Measurements from ENCODE around the gene PIGS. TPM values are rescaled to one million over a fixed set of nuclear protein-coding genes. Genes with fewer than 3 reads are reported as not detected.

The PIGS gene
- total RNA-seq, 2 experiments from 2014 or later: 73.8 to 76.4 TPM

DNA sequence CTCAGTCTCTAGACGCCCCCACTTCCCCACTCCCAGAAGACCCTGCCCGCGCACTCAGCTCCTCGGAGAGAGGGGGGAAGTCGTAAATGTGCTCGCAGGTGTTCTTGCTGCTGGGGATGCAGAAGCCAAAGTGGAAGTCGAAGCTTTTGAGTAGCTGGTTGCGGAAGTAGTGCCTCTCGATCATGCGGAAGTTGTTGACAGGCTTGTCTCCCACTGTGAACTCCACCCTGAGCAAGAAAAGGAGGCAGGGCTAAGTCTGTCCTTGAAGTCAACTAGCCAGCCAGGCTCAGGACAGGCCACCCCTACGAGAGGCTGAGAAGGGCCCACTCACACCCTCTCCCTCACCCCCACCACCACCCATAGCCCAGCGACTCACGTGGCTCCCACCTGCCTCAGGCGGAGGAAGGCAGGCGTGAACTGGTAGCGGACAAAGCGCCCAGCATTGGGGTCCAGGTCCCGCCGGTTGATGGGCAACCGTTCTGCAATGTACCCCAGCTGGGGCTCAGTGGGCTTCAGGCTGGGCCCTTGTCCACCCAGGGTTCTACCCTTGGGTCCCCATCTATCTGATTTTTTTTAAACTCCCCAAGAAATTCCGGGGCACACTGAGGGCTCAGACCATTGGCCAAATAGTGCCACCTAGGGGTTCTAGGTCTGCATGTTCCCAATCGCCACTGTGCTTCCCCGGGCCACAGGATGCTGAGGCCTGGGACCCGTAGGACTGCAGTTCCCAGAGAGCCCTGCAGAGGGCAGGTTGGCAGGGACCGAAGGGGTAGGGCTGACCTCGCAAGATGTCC is 23.5 kb downstream of the PIGS start:
- Histone ChIP-seq H3K27me3 (ENCODE audit: control insufficient read depth in 1 of 2, insufficient read depth in 2 of 2, low read length in 2 of 2) (no peaks in the 10 kb centered on the region), H3K9me3 (ENCODE audit: control insufficient read depth in 1 of 2, insufficient read depth in 1 of 2, low read length in 2 of 2) (no peaks in the 10 kb centered on the region), H3K4me3 (ENCODE audit: low read length) (no peak overlapping the region), H3K4me1 (ENCODE audit: insufficient read depth, low read length) (peaks cover 53% of the 10 kb centered on the region), H3K36me3 (ENCODE audit: insufficient read depth, low read length) (peaks cover 18% of the 10 kb centered on the region), H3K27ac (ENCODE audit: low read depth in 1 of 2, low read length in 2 of 2) (peak overlapping the region; percentile 76 to 94)
- DNase-seq (peak; percentile 32 to 81 (median 48)), ATAC-seq (ENCODE audit: poor library complexity) (peak; percentile 21)
- TF ChIP-seq, protein P1, sequence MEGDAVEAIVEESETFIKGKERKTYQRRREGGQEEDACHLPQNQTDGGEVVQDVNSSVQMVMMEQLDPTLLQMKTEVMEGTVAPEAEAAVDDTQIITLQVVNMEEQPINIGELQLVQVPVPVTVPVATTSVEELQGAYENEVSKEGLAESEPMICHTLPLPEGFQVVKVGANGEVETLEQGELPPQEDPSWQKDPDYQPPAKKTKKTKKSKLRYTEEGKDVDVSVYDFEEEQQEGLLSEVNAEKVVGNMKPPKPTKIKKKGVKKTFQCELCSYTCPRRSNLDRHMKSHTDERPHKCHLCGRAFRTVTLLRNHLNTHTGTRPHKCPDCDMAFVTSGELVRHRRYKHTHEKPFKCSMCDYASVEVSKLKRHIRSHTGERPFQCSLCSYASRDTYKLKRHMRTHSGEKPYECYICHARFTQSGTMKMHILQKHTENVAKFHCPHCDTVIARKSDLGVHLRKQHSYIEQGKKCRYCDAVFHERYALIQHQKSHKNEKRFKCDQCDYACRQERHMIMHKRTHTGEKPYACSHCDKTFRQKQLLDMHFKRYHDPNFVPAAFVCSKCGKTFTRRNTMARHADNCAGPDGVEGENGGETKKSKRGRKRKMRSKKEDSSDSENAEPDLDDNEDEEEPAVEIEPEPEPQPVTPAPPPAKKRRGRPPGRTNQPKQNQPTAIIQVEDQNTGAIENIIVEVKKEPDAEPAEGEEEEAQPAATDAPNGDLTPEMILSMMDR (IDR thresholded peaks at IDR 0.05): peak; percentile 69
- peaks cover 52% of the 10 kb centered on the region for H3K4me1 Mint-ChIP-seq (ENCODE audit: low read depth)
- peaks cover 16% of the 10 kb centered on the region for H3K36me3 Mint-ChIP-seq (ENCODE audit: low read depth)
- peak overlapping the region; percentile 93 for H3K27ac Mint-ChIP-seq
- peak overlapping the region; percentile 80 for H3K4me3 Mint-ChIP-seq
- no peaks in the 10 kb centered on the region for H3K9me3 Mint-ChIP-seq
- ChIA-PET CTCF (interaction anchor here (1.0 to 1.4 kb wide), 4 partner anchors 24 to 97 kb away, joined by 3 to 4 read pairs (median 4); partner anchors contain the start of genes BLTP2 and PIGS), POLR2A (interaction anchor here (0.9 to 7.4 kb wide), 6 partner anchors 24 to 114 kb away, joined by 3 to 63 read pairs (median 6); partner anchors contain the start of genes ALDOC, PIGS, SDF2 and SPAG5)
- no peaks in the 10 kb centered on the region for H3K27me3 Mint-ChIP-seq
- intact Hi-C loops (cut with DNase I, micrococcal nuclease): loop anchor here (2.0 to 10.0 kb wide), 6 partner anchors 23 to 163 kb away; partner anchors contain the start of genes PIGS (in 1 of the 2), RSKR (in 1 of the 2) and SPAG5 (in 1 of the 2)

DNA sequence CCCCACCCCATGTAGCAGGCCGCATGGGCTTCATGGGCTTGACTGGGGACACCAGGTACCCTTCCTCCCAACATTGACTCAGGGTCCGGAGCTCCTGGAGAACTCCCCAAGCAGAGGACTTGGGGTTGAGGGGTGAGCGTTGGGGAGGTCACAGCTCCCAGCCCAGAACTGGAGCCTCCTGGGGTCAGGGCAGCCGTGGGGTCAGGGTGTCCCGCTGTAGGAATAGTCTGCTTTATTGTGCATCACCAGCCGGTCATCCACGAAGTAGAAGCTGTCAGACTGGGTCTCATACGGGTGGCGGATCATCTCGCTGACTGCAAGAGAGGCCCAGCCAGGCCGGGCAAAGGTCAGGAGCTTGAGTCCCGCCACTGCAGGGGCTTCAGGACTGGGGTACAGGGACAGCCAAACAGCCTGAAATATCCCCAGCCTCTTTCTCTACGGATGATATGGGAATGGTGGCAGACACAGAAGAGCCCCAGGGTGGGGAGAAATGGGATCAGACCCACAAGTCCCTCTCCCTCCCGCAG is 24.2 kb downstream of the PIGS start:
- Mint-ChIP-seq H3K36me3 (ENCODE audit: low read depth) (peaks cover 13% of the 10 kb centered on the region), H3K27ac (peak overlapping the region; percentile 93), H3K4me3 (no peak overlapping the region), H3K4me1 (ENCODE audit: low read depth) (peaks cover 49% of the 10 kb centered on the region), H3K27me3 (no peaks in the 10 kb centered on the region), H3K9me3 (no peaks in the 10 kb centered on the region)
- POLR2A ChIA-PET: interaction anchor here (0.9 to 7.4 kb wide), 5 partner anchors 25 to 115 kb away, joined by 3 to 63 read pairs (median 6); partner anchors contain the start of genes ALDOC, PIGS, SDF2 and SPAG5
- peaks cover 50% of the 10 kb centered on the region for H3K4me1 ChIP-seq (ENCODE audit: insufficient read depth, low read length)
- no peaks in the 10 kb centered on the region for H3K27me3 ChIP-seq (ENCODE audit: control insufficient read depth in 1 of 2, insufficient read depth in 2 of 2, low read length in 2 of 2)
- peak overlapping the region in 1 of 2 donors; percentile 76 for H3K27ac ChIP-seq (ENCODE audit: low read depth in 1 of 2, low read length in 2 of 2)
- CTCF ChIA-PET: interaction anchor here (1.0 to 1.2 kb wide), 2 partner anchors 24 to 66 kb away, joined by 4 read pairs; partner anchors contain the start of gene PIGS
- no peaks in the 10 kb centered on the region for H3K9me3 ChIP-seq (ENCODE audit: control insufficient read depth in 1 of 2, insufficient read depth in 1 of 2, low read length in 2 of 2)
- H3K36me3 ChIP-seq (ENCODE audit: insufficient read depth, low read length): peaks cover 18% of the 10 kb centered on the region
- TF ChIP-seq, protein P1 (IDR thresholded peaks at IDR 0.05): no peak
- ATAC-seq (ENCODE audit: poor library complexity) (no peak), DNase-seq (no peak)
- intact Hi-C loops (cut with DNase I, micrococcal nuclease): loop anchor here in 1 of 2 experiments (5.0 to 10.0 kb wide), 2 partner anchors 65 to 162 kb away; partner anchors contain the start of gene RSKR
- no peak overlapping the region for H3K4me3 ChIP-seq (ENCODE audit: low read length)

DNA sequence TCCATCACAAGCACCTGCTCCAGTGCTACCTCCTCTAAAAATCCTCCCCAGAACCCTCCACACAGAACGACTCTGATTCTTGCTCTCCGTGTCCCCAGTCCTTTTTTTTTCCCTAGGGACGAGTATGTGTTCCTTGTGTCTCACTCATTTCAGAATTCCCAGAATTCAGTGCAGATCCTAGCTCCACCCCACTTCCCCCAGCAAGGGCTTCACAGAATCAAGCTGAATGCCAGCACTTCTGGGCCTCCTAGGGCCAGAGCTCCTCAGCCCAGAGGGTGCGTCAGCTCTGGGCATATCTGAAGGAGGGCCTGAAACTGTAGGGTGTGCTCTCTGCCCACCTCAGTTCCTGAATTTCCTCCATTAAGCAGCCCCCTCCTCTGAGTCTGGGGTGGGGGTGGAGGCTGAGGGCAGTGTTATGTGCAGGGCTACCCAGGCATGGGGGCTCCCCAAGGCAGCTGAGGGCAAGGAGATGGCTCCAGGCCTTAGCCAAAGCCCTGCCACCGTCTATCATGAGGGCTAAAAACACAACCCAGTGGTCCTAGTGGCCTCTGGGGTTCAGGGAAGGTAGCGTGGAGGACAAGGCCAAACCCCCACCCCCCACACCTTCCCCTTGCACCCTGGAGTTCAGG is 25.4 kb downstream of the PIGS start:
- intact Hi-C loops (cut with DNase I, micrococcal nuclease): loop anchor here in 1 of 2 experiments (5.0 to 10.0 kb wide), 2 partner anchors 66 to 161 kb away; partner anchors contain the start of gene RSKR
- Histone ChIP-seq H3K27ac (ENCODE audit: low read depth in 1 of 2, low read length in 2 of 2) (no peak overlapping the region), H3K36me3 (ENCODE audit: insufficient read depth, low read length) (peaks cover 18% of the 10 kb centered on the region), H3K4me3 (ENCODE audit: low read length) (no peak overlapping the region), H3K4me1 (ENCODE audit: insufficient read depth, low read length) (peaks cover 40% of the 10 kb centered on the region), H3K27me3 (ENCODE audit: control insufficient read depth in 1 of 2, insufficient read depth in 2 of 2, low read length in 2 of 2) (no peaks in the 10 kb centered on the region), H3K9me3 (ENCODE audit: control insufficient read depth in 1 of 2, insufficient read depth in 1 of 2, low read length in 2 of 2) (no peaks in the 10 kb centered on the region)
- no peak for DNase-seq
- ATAC-seq (ENCODE audit: poor library complexity): no peak
- no peaks in the 10 kb centered on the region for H3K9me3 Mint-ChIP-seq
- H3K27ac Mint-ChIP-seq: peak overlapping the region; percentile 56
- H3K27me3 Mint-ChIP-seq: no peaks in the 10 kb centered on the region
- POLR2A ChIA-PET: interaction anchor here (0.8 kb wide), 1 partner anchor 54 kb away, joined by 3 read pairs; no protein-coding TSS in a partner anchor
- peaks cover 38% of the 10 kb centered on the region for H3K4me1 Mint-ChIP-seq (ENCODE audit: low read depth)
- CTCF ChIA-PET: no interaction called here
- H3K36me3 Mint-ChIP-seq (ENCODE audit: low read depth): peaks cover 9% of the 10 kb centered on the region
- no peak overlapping the region for H3K4me3 Mint-ChIP-seq
- TF ChIP-seq, protein P1 (IDR thresholded peaks at IDR 0.05): no peak
